Kidney epithelial cell (primary cell): Measurements from ENCODE around the gene AMBRA1. TPM values are rescaled to one million over a fixed set of nuclear protein-coding genes. Genes with fewer than 3 reads are reported as not detected.

Experiments
- DNase-seq: peaks from one replicate; pipeline ENCODE4 v3.0.0-alpha.2; 2010; ENCODE audit warnings: low read depth
- H3K27me3 ChIP-seq: 2 replicates; pipeline ENCODE4 v1.6.0; 2011; ENCODE audit warnings: low read length; ENCODE audit not compliant: control insufficient read depth, insufficient read depth
- H3K36me3 ChIP-seq: 2 replicates; pipeline ENCODE4 v1.5.1; 2011; ENCODE audit warnings: low read length; ENCODE audit not compliant: control insufficient read depth, insufficient read depth
- H3K4me3 ChIP-seq: 2 replicates; pipeline ENCODE4 v1.5.1; 2011; ENCODE audit warnings: low read depth, mild to moderate bottlenecking, control low read depth, low read length
- CTCF ChIP-seq: IDR thresholded peaks from 2 replicates; pipeline ENCODE4 v1.5.1; 2011; ENCODE audit warnings: mild to moderate bottlenecking, moderate library complexity, low read length, control low read depth, inconsistent platforms; ENCODE audit not compliant: insufficient read depth, poor library complexity, severe bottlenecking
- total RNA-seq: library from RNA; depleted of rRNA; stranded (reverse); fragments of >200 nt; gene quantifications from 2 replicates; pipeline ENCODE4 v1.2.3, GENCODE V29; 2015

AMBRA1 gene
- total RNA-seq, 1 donor from 2014 or later = 23.1 TPM

GRCh38 chr11:46452918-46453517 lies 140.8 kb downstream of the AMBRA1 start:
- Histone ChIP-seq H3K36me3 (no peaks in the 10 kb centered on the region), H3K4me3 (no peak overlapping the region), H3K27me3 (no peaks in the 10 kb centered on the region)
- DNase-seq = no peak
- no peak for TF ChIP-seq CTCF

- no peak for TF ChIP-seq CTCF
- no peaks in the 10 kb centered on the region for H3K36me3 ChIP-seq
- no peak for DNase-seq
- no peaks in the 10 kb centered on the region for H3K27me3 ChIP-seq
- H3K4me3 ChIP-seq = no peak overlapping the region
Observed at GRCh38 chr11:46451759-46452158, 142.1 kb downstream of the AMBRA1 start.

- no peak for DNase-seq
- no peaks in the 10 kb centered on the region for H3K27me3 ChIP-seq
Observed at GRCh38 chr11:46450846-46451477, 142.9 kb downstream of the AMBRA1 start.

DNA sequence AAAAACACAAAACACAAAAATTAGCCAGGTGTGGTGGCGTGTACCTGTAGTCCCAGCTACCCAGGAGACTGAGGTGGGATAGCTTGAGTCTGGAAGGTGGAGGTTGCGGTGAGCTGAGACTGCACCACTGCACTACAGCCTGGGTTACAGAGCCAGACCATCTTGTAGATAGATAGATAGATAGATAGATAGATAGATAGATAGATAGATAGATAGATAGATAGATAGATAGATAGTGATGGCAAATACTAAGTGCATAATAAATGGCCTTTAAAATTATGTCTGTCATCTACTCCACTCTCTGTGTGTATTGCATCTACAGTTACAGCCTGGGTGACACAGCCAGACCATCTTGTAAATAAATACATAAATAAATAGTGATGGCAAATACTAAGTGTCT lies 146.3 kb downstream of the AMBRA1 start:
- H3K4me3 ChIP-seq = no peak overlapping the region
- H3K27me3 ChIP-seq = no peaks in the 10 kb centered on the region
- no peaks in the 10 kb centered on the region for H3K36me3 ChIP-seq
- DNase-seq = no peak
- TF ChIP-seq CTCF = no peak

More at GRCh38 chr11:46450846-46451477, 142.9 kb downstream of the AMBRA1 start:
- no peak overlapping the region for H3K4me3 ChIP-seq
- no peak for TF ChIP-seq CTCF
- no peaks in the 10 kb centered on the region for H3K36me3 ChIP-seq

GRCh38 chr11:46445920-46446771 lies 147.7 kb downstream of the AMBRA1 start:
- DNase-seq = no peak
- no peak overlapping the region for H3K4me3 ChIP-seq
- TF ChIP-seq CTCF = no peak

More at GRCh38 chr11:46445920-46446771, 147.7 kb downstream of the AMBRA1 start:
- H3K36me3 ChIP-seq = no peaks in the 10 kb centered on the region
- no peaks in the 10 kb centered on the region for H3K27me3 ChIP-seq
